Fibroblast of skin of scalp (primary cell): ENCODE data around the gene HMGA1.
"Not testable (repeated sequence)": the region's sequence is repeated elsewhere in the genome, so short reads cannot be mapped to it uniquely, and the experiment has no call there.

ENCODE experiments used
- DNase-seq: peaks from one replicate; pipeline ENCODE4 v3.0.0-alpha.2; 2013

HMGA1 gene

GRCh38 chr6:34260576-34261267, 24.0 kb downstream of the HMGA1 start:
- no peak for DNase-seq

GRCh38 chr6:34263484-34263883, 26.8 kb downstream of the HMGA1 start:
- DNase-seq = not testable (repeated sequence)

- no peak for DNase-seq
Observed at GRCh38 chr6:34267746-34268145, 31.1 kb downstream of the HMGA1 start.

- not testable (repeated sequence) for DNase-seq
Observed at GRCh38 chr6:34269132-34269531, 32.5 kb downstream of the HMGA1 start.

- not testable (repeated sequence) for DNase-seq
Observed at GRCh38 chr6:34269658-34270341, 33.1 kb downstream of the HMGA1 start.

- DNase-seq = no peak
Observed at GRCh38 chr6:34272013-34272926, 35.6 kb downstream of the HMGA1 start.

- DNase-seq = no peak
Observed at GRCh38 chr6:34273242-34273805, 36.7 kb downstream of the HMGA1 start.

GRCh38 chr6:34274129-34274528, 37.5 kb downstream of the HMGA1 start:
- DNase-seq = no peak

GRCh38 chr6:34275128-34275804, 38.6 kb downstream of the HMGA1 start:
- no peak for DNase-seq

GRCh38 chr6:34276191-34276590, 39.5 kb downstream of the HMGA1 start:
- no peak for DNase-seq

- no peak for DNase-seq
Observed at GRCh38 chr6:34276881-34277762, 40.4 kb downstream of the HMGA1 start.

GRCh38 chr6:34277763-34278112, 41.1 kb downstream of the HMGA1 start:
- DNase-seq = no peak

- DNase-seq = no peak
Observed at GRCh38 chr6:34278833-34279232, 42.2 kb downstream of the HMGA1 start.

GRCh38 chr6:34280216-34280615, 43.5 kb downstream of the HMGA1 start:
- DNase-seq = no peak

- DNase-seq = no peak
Observed at GRCh38 chr6:34281702-34282334, 45.1 kb downstream of the HMGA1 start.

GRCh38 chr6:34284563-34285447, 48.1 kb downstream of the HMGA1 start:
- peak; percentile 79 for DNase-seq

GRCh38 chr6:34285448-34286164, 48.9 kb downstream of the HMGA1 start:
- no peak for DNase-seq

GRCh38 chr6:34288581-34288980, 51.9 kb downstream of the HMGA1 start:
- DNase-seq = no peak

- no peak for DNase-seq
Observed at GRCh38 chr6:34289137-34289536, 52.5 kb downstream of the HMGA1 start.
